GM19463 (cell line): ENCODE data around the gene SEMA6A.

Experiments used
- ATAC-seq: cut with Tn5 transposase; IDR thresholded peaks from one replicate; pipeline ENCODE4 v1.9.1; 2021; ENCODE audit warnings: mild to moderate bottlenecking, moderate library complexity; ENCODE audit not compliant: unreplicated experiment

Gene SEMA6A

DNA sequence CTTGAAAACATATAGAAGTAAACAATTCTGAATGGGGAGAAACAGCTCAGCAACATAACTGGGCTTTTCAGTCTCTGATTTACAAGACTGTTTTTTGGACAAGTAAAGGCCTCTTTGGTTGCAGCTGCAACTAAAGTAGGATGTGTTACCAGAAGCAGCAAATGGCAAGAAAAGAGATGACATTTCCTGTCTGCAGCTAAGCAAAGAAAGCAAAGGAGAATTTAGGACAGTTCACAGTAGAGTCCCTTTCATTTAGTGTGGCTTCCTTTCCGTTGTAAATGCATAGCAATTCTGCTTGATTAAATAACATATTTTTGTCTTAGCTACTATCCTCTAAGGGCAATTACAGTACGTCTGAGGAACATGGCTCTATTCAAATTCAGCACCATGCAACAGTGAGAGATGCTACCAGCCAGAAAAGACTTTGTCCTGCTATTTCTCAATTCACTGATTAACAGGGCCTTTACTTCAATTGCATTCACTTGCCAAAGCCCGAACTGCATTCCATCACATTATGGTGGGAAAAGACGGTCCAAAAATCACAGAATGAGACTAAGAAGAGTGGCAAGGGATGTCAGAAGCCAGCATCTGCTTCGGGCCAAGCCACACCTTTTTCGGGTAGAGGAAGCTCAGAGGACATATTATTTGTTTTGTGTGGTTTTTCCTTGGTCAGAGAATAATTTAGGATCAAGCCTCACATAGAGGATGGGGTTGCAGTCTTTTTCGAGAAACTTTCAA is 107.7 kb downstream of the SEMA6A start:
- ATAC-seq, result no peak

DNA sequence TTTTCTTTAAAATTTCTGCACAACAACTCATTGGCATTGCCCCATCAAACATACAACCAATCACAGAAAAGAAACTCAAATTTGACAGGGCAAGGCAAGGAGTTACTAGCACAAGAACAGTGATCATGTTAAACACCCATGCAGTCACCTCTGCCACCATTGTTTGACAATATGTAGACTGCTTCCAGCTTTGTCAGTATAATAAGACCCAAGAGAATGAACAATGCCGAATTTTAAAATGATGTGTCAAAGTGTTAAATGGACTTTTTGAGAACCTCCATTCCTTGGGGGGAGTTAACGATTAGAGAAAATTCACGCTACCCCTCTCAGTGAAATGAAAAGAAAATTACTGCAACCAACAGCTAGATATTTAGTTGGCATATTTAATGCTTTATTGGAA is 109.2 kb downstream of the SEMA6A start:
- no peak for ATAC-seq

DNA sequence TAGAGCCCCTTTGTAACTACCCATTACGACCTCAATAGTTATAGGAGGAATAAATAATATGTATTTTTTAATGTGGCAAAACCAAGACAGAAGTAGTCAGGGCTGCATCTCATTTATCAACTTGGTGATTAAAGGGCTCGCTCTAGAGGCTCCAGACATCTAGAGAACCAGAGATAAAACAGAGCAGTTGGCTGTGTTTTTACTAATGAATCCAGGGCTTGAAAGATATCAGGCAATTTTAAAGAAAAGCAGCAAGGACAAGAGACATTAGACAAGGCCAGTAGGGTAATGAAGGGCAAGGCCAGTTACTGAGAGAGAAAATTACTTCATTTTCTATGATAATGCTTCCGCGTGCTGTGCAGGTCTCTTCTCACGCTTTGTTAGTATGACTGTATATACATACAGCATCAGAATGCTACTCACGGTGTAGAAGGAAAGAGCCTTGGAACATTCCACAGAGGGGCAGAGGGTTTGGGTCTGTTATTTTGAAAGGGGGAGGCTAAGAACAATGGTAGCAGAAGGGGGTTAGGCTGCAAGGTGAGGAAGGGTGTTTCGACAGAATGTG is 110.4 kb downstream of the SEMA6A start:
- ATAC-seq, result no peak

DNA sequence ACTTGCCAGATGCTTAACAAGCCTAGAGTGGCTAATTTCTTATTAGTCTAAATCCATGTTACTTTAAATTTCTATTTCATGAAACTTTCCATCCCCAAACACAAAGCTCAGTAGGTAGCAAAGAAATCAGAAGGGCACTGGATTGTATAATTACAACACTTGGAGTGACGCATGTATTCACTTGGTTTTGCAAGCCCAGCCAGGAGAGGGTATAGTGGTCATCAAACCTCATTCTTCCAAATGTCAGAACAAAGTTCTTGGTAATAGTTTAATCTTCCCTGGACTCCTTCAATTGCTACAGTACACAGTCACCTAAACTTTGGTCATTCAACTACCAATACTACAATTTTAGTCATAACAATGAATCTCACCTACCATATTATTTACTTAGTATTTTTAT is 112.1 kb downstream of the SEMA6A start:
- ATAC-seq, result no peak

DNA sequence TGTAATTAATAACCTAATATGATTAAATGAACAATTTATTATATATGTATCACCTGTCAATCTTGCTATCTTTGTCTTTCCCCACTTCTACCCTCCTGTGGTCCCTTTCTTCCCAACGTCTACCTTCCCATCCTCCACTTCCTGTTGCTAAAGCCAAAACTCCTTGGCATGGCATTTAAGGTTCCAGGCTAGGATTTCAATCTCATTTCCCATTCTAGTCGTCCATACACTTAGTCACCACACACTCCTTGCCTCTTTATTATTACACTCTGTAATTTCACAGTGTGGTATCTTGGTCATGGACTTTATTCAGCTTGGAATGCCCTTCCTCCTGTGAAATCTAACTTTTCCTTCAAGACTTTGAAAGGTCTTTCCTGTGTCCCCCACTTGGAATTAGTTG is 115.3 kb downstream of the SEMA6A start:
- ATAC-seq, result no peak

DNA sequence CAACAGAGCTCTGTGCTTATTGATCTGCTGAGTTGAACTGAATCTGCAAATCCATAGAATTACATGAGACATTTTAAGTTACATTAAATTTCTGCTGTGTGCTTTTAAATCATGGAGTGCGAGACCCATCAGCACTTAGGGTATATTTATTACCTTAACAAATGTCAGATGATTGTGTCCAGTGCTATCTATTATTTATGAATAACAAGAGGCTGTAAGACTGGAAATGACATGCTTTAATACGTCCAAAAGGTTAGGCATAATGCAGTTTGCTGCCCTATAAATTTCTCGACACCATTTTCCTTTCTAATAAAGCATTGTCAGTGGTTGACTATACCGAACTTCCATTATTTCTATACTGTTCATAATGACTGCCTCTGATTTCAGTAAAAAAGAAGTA is 117.6 kb downstream of the SEMA6A start:
- ATAC-seq, result no peak

DNA sequence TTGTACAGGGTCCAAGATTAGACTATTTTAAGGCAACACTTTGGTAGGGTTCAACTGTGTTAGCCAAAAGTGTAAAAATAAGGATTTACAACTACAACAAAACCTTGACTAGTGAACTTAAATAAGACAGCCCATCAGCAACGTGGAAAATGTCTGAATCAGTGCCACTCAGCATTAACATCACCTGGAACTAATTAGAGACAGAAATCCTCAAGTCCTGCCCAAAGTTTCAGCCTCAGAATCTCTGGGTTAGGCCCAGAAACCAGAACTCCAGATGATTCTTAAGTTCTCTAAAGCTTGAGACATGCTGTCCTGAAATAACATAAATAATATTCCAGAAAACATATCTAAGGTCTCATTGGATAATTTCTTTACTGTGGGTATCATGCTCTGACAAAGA is 118.6 kb downstream of the SEMA6A start:
- ATAC-seq, result no peak

DNA sequence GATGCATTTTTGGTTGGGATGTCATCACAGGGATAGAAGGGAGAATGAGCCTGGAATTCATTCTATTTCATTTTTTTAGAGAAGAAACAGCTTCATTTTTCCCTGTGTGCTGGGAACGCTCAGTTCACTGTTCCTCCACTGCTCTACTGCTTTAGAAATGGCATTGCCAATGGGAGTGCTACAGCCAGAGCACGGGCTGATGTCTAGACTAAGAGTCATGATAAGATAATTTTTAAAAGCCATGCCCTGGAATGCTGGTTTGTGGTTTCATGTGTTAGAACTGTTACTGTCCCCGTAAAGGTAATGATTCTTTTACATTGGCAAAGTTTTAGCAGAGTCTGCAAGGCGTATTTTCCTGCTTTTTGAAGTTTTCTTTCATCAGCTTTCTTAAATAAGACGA is 119.6 kb downstream of the SEMA6A start:
- no peak for ATAC-seq

DNA sequence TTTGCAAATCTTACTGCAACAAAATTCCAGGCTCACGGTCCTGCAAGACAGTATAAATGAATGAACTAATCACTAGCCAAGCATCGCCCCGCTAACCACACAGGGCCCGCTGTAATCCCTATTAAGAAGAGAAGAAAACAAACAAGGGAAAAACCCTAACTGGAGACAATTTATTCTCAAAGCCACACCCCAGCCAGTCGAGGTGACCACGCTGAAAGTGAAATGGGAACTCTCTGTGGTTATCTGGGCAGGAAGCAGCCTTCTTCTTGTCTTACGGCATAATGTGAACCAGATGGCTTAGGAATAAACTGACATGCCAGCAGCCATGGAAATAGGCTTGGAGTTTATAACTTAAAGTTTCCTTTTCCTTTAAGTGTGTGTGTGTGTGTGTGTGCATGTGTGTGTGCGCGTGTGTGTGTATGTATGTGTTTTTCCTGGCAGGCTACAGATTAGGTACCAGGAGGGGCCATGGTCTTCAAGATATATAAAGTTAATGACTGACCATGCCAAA is 120.2 kb downstream of the SEMA6A start:
- peak; percentile 99 for ATAC-seq

DNA sequence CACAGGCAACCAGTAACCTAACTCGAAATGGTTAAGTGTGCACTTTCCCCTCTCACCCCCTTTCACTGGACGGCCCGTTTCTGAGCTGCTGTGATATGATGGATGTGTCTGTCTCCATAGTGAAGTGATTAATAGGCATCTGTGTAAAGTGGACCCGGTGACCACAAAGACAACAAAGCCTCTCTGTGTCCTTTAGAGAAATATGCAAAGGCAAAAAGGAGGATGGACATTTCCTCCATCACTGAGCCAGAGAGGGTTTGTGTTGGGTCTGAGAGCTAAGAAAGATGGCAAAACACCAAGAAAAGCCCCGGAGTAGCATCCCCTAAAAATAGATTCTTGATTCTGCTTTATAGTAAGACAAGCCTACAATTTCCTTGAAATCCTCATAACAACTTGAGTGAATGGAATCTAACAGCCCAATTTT is 120.6 kb downstream of the SEMA6A start:
- ATAC-seq, result peak; percentile 7

DNA sequence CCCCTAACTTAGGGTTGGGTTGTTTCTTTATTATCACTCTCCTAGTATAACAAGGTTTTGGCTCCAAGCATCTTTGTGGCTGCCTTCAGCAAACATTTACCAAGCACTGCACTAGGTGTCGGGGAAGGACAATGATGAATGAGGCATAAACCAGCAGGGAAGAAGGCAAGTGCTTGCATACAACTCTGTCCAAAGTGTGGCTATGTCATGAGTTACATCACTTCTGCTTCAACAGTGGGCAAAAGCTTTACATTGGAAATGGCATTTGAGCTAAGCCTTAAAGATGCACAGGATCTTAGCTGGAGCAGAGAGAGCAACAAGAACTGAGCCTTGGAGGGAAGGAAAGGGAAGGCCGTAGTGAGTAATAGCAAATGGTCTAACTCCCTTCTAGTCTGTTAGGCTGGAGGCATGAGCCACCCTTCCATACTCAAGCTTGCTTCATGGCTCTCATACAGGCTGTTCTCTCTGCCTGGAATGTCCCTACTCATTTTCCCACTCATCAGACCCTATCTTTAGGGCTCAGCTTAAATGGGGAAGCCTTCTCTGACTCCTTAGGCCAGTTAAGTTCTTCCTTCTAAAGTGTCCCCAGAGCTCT is 121.8 kb downstream of the SEMA6A start:
- no peak for ATAC-seq

DNA sequence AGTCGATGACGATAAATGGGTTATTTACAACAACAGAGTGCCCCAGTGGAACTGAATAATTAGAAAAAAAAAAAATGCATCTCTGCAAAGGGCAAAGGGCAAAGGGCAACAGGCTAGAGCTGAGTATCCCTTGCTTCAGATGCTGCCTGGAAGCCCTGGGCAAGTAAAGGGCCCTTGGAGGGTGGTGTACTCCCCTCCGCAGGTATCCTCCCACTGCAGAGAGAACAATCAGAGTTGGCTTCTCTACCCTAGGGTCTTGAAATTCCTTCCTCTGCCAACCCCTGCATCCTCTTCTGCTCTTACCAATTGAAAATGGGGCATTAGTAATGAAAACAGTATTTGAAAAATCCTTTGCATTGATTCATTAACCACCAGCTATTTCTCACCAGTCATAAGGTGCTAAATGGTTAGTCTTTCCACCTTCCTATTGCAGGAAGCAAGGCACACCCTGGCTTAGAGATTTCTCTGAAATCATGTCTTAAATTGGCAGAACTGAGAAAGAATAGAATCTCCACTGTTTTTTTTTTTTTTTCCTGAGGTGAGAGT is 122.6 kb downstream of the SEMA6A start:
- ATAC-seq, result no peak

DNA sequence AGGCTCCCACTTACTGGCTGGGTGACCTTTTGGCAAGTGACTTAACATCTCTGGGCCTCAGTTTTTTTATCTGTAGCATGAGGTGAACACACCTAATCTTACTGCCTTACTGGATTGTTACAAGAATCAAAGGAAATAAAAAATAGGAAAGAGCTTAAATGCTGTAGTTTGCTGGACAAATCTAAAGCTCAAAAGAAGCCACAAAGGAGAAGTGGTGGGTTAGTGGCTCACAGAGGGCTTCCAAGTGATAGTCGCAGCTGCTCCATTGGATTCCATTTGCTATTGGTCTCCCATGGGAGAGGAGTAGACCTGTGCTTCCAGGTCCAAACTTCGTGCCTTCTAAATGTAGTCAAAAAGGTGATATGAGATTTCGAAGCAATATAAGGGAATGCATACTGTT is 123.6 kb downstream of the SEMA6A start:
- ATAC-seq, result no peak

DNA sequence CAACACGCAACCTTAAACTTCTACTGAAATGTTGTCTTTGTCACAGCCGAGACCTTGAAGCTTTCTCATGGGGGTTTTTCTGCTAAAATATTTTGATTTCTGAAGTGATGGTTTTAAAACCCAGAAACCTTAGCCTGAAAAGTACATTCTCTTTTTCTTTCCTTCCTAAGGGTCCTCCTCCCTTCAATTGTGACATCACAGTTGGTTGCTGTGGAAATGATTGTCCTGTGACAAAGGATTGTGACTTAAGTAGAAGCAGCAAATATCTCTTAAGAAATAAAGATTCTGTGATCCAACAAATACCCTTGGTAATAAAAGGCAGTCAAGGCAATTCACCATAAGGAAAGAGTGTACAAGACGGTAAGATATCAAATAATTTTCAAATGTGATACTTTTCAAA is 125.2 kb downstream of the SEMA6A start:
- no peak for ATAC-seq

DNA sequence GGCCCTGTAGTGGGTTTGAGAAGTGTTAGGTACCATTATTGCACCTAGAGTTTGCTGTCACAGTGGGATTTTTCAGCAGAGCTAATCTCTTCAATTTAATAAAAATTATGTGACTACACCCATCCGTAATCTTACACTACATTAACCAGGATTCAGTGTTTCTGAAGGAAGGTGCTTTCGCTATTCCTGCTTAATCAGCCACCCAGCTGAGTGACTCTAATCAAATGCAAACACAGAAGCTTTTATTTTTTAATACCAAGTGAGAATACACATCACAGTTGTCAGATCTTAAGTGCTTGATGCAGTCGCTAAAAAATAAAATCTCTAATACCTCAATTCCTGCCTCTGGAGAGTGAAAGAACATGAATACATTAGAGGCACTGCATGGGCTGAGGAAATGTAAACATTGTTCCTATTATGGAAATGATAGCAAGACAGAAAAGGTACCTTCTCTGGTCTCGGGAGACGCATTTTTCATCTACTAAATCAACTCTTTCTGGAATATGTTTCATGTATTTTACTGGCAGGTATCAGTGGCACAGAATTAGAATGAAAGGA is 125.7 kb downstream of the SEMA6A start:
- ATAC-seq, result no peak

DNA sequence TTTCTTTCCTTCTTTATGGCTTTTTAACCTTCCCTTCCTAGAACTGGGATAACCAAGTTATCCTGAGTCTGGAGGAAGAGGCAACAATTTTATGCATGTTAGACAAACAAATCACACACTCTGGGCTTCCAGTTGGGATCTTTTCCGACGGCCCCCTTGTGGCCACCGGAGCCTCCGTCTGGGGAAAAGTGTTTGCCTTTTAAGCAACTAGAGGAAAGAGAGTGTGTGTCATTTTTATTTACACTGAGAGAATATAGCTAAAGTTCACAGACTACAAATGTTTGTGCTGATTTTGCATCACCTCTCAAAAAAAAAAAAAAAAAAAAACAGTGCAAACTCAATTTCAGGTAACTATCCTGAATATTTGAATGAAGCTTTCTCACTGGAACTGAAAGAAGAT is 126.2 kb downstream of the SEMA6A start:
- no peak for ATAC-seq

DNA sequence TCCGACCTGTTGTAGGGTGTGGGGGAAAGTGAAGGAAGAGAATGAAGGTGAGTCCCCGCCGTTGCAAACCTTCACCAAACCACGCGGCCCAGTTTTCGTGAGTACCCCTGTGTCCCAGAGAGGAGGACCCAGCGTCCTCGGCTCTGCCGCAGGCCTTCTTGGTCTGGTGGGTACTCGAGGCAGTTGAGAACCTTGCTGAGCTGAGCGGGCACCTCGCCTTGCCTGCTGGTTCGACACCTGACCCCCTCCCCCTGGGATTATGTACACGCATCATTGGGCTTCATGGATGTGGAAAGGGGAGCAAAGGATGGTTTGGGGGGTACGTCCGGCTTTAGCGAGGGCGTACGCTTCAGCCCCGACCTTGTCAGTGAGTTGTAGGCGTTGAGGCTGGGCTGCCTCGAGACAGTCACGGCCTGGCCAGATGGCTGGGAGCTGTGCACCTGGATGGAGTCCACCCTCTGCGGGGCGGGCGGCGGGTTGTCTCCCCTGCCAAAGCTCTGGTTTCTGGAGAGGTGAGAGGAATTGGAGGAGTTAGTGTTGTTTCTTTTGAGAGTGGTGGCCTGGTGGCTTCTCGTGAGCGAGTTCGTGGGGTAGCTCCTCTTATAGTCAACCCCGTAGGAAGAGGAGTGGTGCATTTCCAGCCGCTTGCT is 128.1 kb downstream of the SEMA6A start:
- no peak for ATAC-seq

DNA sequence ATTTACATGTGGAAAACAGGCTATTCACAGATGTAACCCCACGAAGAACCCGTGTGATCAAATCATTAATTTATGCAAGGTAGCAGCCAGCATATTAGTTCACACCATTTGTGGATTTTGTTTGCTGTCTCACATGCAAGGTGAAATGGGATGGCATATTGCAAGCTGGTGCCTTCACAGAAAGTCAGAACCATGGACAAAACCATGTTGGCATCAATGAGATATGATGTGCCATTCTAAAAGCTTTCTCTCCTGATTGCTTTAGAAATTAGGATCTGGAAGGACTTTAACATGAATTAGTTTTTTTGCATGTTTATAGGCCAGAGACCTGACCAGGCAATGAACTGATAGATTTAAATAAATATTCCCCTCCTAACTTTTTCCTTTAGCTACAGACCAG is 129.3 kb downstream of the SEMA6A start:
- no peak for ATAC-seq

DNA sequence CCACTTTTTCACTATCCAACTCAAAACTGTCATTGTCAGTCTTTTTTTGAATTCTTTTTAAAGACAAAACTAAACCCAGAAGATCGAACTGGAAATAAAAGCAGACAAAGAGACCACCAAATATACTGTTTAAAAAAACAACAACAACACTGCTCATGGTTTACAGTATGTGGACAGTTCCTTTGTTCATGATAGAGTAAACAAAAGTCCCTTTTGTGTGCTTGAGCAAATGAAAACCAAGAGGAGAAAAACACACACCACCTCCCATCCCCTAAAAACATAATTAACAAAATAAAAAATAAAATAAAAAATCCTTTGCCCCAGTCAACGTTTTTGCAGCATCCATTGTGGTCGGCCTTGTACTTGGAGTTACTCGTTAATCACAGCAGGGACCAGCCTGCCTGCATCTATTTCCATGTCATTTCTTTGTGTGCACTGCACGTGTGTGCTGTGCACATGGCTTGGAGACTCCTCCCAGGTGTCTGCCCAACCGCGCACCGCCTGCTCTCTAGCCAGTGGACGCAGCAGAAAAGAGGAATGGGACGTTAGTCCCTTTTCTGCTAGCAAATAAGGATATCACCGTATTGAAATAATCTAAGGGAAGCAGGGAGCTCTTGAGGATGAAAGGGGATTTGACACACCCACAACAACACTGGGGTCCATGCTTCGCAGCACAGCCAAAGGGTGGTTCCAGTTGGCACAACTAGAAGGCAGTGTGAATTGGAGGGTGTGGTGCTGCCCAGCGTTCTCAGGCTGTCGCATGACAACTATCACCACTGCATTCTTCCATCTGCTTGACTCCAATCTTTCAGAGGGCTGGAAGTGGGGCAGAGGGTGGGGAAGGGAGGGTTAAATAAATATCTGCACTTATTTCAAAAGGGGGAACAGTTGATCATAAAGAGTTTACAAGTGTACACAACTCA is 130.0 kb downstream of the SEMA6A start:
- ATAC-seq, result no peak

DNA sequence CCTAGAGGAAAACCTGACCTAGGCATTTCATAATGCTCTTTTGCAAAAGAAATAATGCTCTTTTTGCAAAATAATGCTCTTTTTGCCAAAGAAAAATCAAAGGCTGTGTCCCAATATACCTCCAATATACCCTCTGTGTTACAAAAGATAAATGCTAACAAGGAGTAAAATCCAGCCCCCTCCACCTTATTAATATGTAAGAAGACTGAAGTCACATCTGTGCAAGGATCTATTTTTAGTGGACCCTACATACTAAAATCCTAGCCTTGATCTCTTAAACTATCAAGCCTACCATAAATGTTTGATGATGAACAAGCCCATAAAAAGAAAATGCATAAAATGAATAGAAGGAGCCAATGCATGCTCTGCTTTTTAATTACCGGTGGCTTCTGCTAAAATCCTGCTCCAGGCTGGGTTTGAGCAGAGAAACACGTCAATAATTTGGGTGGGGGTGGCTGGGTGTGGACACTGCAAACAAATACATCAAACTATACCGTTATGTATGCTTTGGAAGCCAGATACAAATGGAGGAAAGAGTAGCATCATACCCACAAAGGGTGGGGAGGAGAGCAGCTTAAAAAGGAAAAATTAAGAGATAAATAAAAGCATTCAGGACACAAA is 131.6 kb downstream of the SEMA6A start:
- ATAC-seq, result no peak
